Parathyroid adenoma (tissue), 2 donors: ENCODE measurements around the gene APEX2.

Source experiments
- H2AFZ ChIP-seq: fragments of 300-600 bp; sonication (generic); one replicate; pipeline ENCODE4 v1.7.0; 2017; ENCODE audit warnings: antibody characterized with exemption, mild to moderate bottlenecking
- H3K27ac ChIP-seq: fragments of 300-600 bp; sonication (generic); one replicate; pipeline ENCODE4 v1.7.0; 2017
- H3K27me3 ChIP-seq: fragments of 300-600 bp; sonication (generic); one replicate; pipeline ENCODE4 v1.7.0; 2017; ENCODE audit warnings: low read length; ENCODE audit not compliant: control insufficient read depth, insufficient read depth
- H3K36me3 ChIP-seq: fragments of 300-600 bp; sonication (generic); one replicate; pipeline ENCODE4 v1.7.0; 2017; ENCODE audit warnings: low read length; ENCODE audit not compliant: control insufficient read depth, insufficient read depth
- H3K4me1 ChIP-seq: fragments of 300-600 bp; sonication (generic); one replicate; pipeline ENCODE4 v1.7.0; 2017; ENCODE audit warnings: control low read depth
- H3K4me2 ChIP-seq: fragments of 300-600 bp; sonication (generic); one replicate; pipeline ENCODE4 v1.7.0; 2017; ENCODE audit warnings: low read length
- H3K4me3 ChIP-seq: fragments of 300-600 bp; sonication (generic); one replicate; pipeline ENCODE4 v1.7.0; 2017; ENCODE audit warnings: low read depth, low read length
- H3K79me2 ChIP-seq: fragments of 300-600 bp; sonication (generic); one replicate; pipeline ENCODE4 v1.7.0; 2017; ENCODE audit warnings: control low read depth
- H3K9ac ChIP-seq: fragments of 300-600 bp; sonication (generic); one replicate; pipeline ENCODE4 v1.7.0; 2017; ENCODE audit warnings: mild to moderate bottlenecking
- H3K9me3 ChIP-seq: fragments of 300-600 bp; sonication (generic); one replicate; pipeline ENCODE4 v1.7.0; 2017; ENCODE audit warnings: low read length; ENCODE audit not compliant: control insufficient read depth
- CTCF ChIP-seq: fragments of 300-600 bp; sonication (generic); IDR thresholded peaks from one replicate; pipeline ENCODE4 v1.7.0; 2017; ENCODE audit warnings: antibody characterized with exemption, mild to moderate bottlenecking
- donor health status: primary hyperparathyroidism.

The APEX2 gene

GRCh38 chrX:55057675-55058249 is 57.6 kb downstream of the APEX2 start:
- Histone ChIP-seq H3K27ac (no peak overlapping the region), H3K36me3 (no peaks in the 10 kb centered on the region), H3K9me3 (no peaks in the 10 kb centered on the region), H2AFZ (peak overlapping the region; percentile 54), H3K9ac (no peak overlapping the region), H3K4me3 (peak overlapping the region; percentile 14), H3K4me2 (peak overlapping the region; percentile 45), H3K4me1 (no peaks in the 10 kb centered on the region), H3K27me3 (no peaks in the 10 kb centered on the region), H3K79me2 (no peaks in the 10 kb centered on the region)
- TF ChIP-seq CTCF = peak; percentile 73
